GM12878 (cell line): Measurements from ENCODE around the gene ABCA4. TPM values are rescaled to one million over a fixed set of nuclear protein-coding genes. Genes with fewer than 3 reads are reported as not detected.
A peak's percentile ranks its signal among the peaks of the same experiment; 100 is the strongest.

Experiments
- ATAC-seq: fragments of 200-7000 bp; cut with Tn5 transposase; 3 replicates; pipeline ENCODE4 v1.9.1; 2020; ENCODE audit warnings: mild to moderate bottlenecking, moderate library complexity
- BruUV-seq: library from RNA; stranded (reverse); fragments of 400-500 nt; replicated peaks from 2 replicates; lab custom pipeline; 2021; lab: Mats Ljungman, UMichigan
- CTCF ChIA-PET: fragments of 300-600 bp; sonication (Branson Sonifier 250); formaldehyde crosslinking; extraction: SDS; loops from one replicate; lab custom pipeline; 2021; ENCODE audit warnings: inconsistent platforms; lab: Yijun Ruan, JAX
- POLR2A ChIA-PET: fragments of 350-600 bp; formaldehyde crosslinking; extraction: SDS; loops from one replicate; lab custom pipeline; 2021; ENCODE audit warnings: inconsistent platforms; lab: Charles Lee
- RAD21 ChIA-PET: fragments of 300-600 bp; sonication (Branson Sonifier 250); formaldehyde crosslinking; loops from one replicate; lab custom pipeline; 2023; ENCODE audit warnings: antibody characterized with exemption; ENCODE audit not compliant: unreplicated experiment; lab: Charles Lee
- SMC1A ChIA-PET: fragments of 300-600 bp; sonication (Branson Sonifier 250); formaldehyde crosslinking; loops from one replicate; lab custom pipeline; 2023; ENCODE audit not compliant: unreplicated experiment, uncharacterized antibody; lab: Charles Lee
- DNase-seq: peaks from one replicate; pipeline ENCODE4 v3.0.0-alpha.2; 2011; ENCODE audit warnings: low read depth, low spot score
- FAIRE-seq: peaks from 3 replicates; lab custom pipeline; 2011; peaks lifted over from hg19 to GRCh38; lab: Jason Lieb, UNC
- H2AFZ ChIP-seq: 2 replicates; pipeline ENCODE4 v1.6.0; 2011; ENCODE audit warnings: low read depth, low read length, control low read depth; ENCODE audit not compliant: control insufficient read depth
- H3K27ac ChIP-seq: 2 replicates; pipeline ENCODE4 v1.5.1; 2011; ENCODE audit warnings: control low read depth; ENCODE audit not compliant: control insufficient read depth, insufficient read depth
- H3K27me3 ChIP-seq, 2 experiments: replicated peaks in 1 of 2; 2 replicates each; pipeline versions ENCODE4 v1.6.0 to v1.6.1; 2011; ENCODE audit warnings: low read length in 1 of 2; ENCODE audit not compliant: control insufficient read depth in 2 of 2, insufficient read depth in 2 of 2
- H3K36me3 ChIP-seq, 2 experiments: 2 replicates each; pipeline ENCODE4 v1.5.1; 2011; ENCODE audit warnings: low read length in 1 of 2; ENCODE audit not compliant: control insufficient read depth in 2 of 2, insufficient read depth in 2 of 2
- H3K4me1 ChIP-seq: 2 replicates; pipeline ENCODE4 v1.6.1; 2011; ENCODE audit warnings: mild to moderate bottlenecking, low read length, moderate library complexity, mixed read lengths; ENCODE audit not compliant: control insufficient read depth, insufficient read depth
- H3K4me2 ChIP-seq: 2 replicates; pipeline ENCODE4 v1.6.0; 2011; ENCODE audit warnings: control low read depth; ENCODE audit not compliant: control insufficient read depth, insufficient read depth
- H3K4me3 ChIP-seq: fragments of 200-600 bp; sonication (generic); 2 replicates; pipeline ENCODE4 v1.5.1; 2016
- H3K79me2 ChIP-seq: 2 replicates; pipeline ENCODE4 v1.6.0; 2011; ENCODE audit warnings: low read length; ENCODE audit not compliant: control insufficient read depth, insufficient read depth
- H3K9ac ChIP-seq: 2 replicates; pipeline ENCODE4 v1.8.0; 2011; ENCODE audit warnings: low read length, control low read depth, mixed read lengths; ENCODE audit not compliant: control insufficient read depth, insufficient read depth
- H3K9me3 ChIP-seq: replicated peaks from 3 replicates; pipeline ENCODE4 v1.5.1; 2011; ENCODE audit warnings: mild to moderate bottlenecking, low read length; ENCODE audit not compliant: control insufficient read depth, insufficient read depth
- H4K20me1 ChIP-seq: 2 replicates; pipeline ENCODE4 v1.6.0; 2011; ENCODE audit not compliant: control insufficient read depth, insufficient read depth
- CBX5 ChIP-seq: sonication (generic); IDR thresholded peaks from 2 replicates; pipeline ENCODE4 v1.6.1; 2016; ENCODE audit warnings: low read depth, moderate library complexity, mild to moderate bottlenecking, inconsistent platforms
- ESRRA ChIP-seq: IDR thresholded peaks from 2 replicates; pipeline ENCODE4 v1.6.1; 2012; ENCODE audit warnings: mild to moderate bottlenecking, low read length, improper control_type of control experiment
- ETV6 ChIP-seq, 2 experiments: fragments of 450-650 bp in 1 of 2; IDR thresholded peaks in 1 of 2; conservative IDR thresholded peaks in 1 of 2; 2 replicates each; pipeline ENCODE4 v1.6.1; 2014; ENCODE audit warnings: antibody characterized with exemption in 1 of 2, borderline replicate concordance in 1 of 2, low read depth in 1 of 2, mild to moderate bottlenecking in 1 of 2, moderate library complexity in 1 of 2
- MEF2A ChIP-seq: IDR thresholded peaks from 2 replicates; pipeline ENCODE4 v1.6.1; 2011; ENCODE audit warnings: low read depth, mild to moderate bottlenecking, low read length, moderate library complexity; ENCODE audit not compliant: insufficient read depth
- MYB ChIP-seq: fragments of 150-350 bp; IDR thresholded peaks from 2 replicates; pipeline ENCODE4 v1.6.1; 2014; ENCODE audit warnings: mild to moderate bottlenecking, low read depth, low read length, borderline replicate concordance
- NFYB ChIP-seq: IDR thresholded peaks from 2 replicates; pipeline ENCODE4 v1.6.1; 2011; ENCODE audit warnings: low read depth, mild to moderate bottlenecking, low read length, improper control_type of control experiment, moderate library complexity; ENCODE audit not compliant: insufficient read depth
- NRF1 ChIP-seq: conservative IDR thresholded peaks from 2 replicates; pipeline ENCODE4 v1.6.1; 2011; ENCODE audit warnings: mild to moderate bottlenecking, low read depth, low read length, improper control_type of control experiment
- PAX5 ChIP-seq: IDR thresholded peaks from 2 replicates; pipeline ENCODE4 v1.6.1; 2011; ENCODE audit warnings: low read depth, low read length, borderline replicate concordance
- POLR2A ChIP-seq: IDR thresholded peaks from 2 replicates; pipeline ENCODE4 v1.6.1; 2011; ENCODE audit warnings: low read depth, mild to moderate bottlenecking, low read length
- RUNX3 ChIP-seq: IDR thresholded peaks from 2 replicates; pipeline ENCODE4 v1.6.1; 2012; ENCODE audit warnings: low read length, inconsistent platforms
- SPI1 ChIP-seq: IDR thresholded peaks from 2 replicates; pipeline ENCODE4 v1.6.1; 2011; ENCODE audit warnings: low read depth, mild to moderate bottlenecking, low read length, moderate library complexity, borderline replicate concordance; ENCODE audit not compliant: insufficient read depth
- WGBS: methylation state at CpG from one replicate; pipeline ENCODE4 v1.1.6; 2016; ENCODE audit warnings: low lambda C conversion rate; ENCODE audit not compliant: insufficient replicate concordance, insufficient coverage; ENCODE audit errors: missing lambda C conversion rate; 5-methylcytosine and 5-hydroxymethylcytosine counted together
- in situ Hi-C: fragments of 300-500 bp; cut with MboI; formaldehyde crosslinking; loops from 9 replicates; pipeline ENCODE4 v1.14.3; 2018; ENCODE audit warnings: mixed read lengths
- intact Hi-C: fragments of 100-400 bp; cut with micrococcal nuclease; formaldehyde crosslinking; loops from one replicate; pipeline ENCODE4 v1.14.2; 2022; ENCODE audit not compliant: unreplicated experiment
- polyA plus RNA-seq, 11 experiments: library from polyadenylated mRNA; depleted of rRNA in 4 of 11; unstranded in 6 of 11; stranded (reverse) in 5 of 11; fragments of >200 nt; fragmentation: Nextera tagmentation in 4 of 11; fragmentation: Illumina TruSeq in 1 of 11; extraction: Ambion mirVana in 4 of 11; extraction: Trizol in 1 of 11; gene quantifications; 1 replicate in 1 of 11; 2 replicates in 10 of 11; pipeline versions ENCODE4 v1.2.1 to v1.2.3, GENCODE V29; 2011 to 2016; ENCODE audit warnings: inconsistent platforms in 2 of 11, missing spikeins in 2 of 11, low read depth in 1 of 11
- total RNA-seq, 4 experiments: library from RNA; depleted of rRNA in 3 of 4; stranded (reverse); fragments of >200 nt in 3 of 4; fragmentation: Illumina TruSeq in 1 of 4; extraction: Trizol in 1 of 4; gene quantifications; 2 replicates each; pipeline versions ENCODE4 v1.2.1 to v1.2.3, GENCODE V29; 2013 to 2021
- TF ChIP-seq, protein P1 (sequence below): fragments of 450-650 bp; IDR thresholded peaks from 2 replicates; pipeline ENCODE4 v1.6.1; 2017; ENCODE audit warnings: low read depth, mild to moderate bottlenecking, moderate library complexity
- TF ChIP-seq, protein P2 (sequence below): fragments of 450-650 bp; IDR thresholded peaks from 2 replicates; pipeline ENCODE4 v1.6.1; 2018; ENCODE audit warnings: mild to moderate bottlenecking, low read depth, moderate library complexity; ENCODE audit not compliant: partially characterized antibody
- TF ChIP-seq, protein P3 (sequence below): fragments of 450-650 bp; IDR thresholded peaks from 2 replicates; pipeline ENCODE4 v1.6.1; 2017; ENCODE audit warnings: mild to moderate bottlenecking, moderate library complexity

ABCA4 gene
- total and polyA plus RNA-seq, 10 of the 15 experiments (the other 5 are each of a cell fraction or from before 2014, with no cell fraction given): 0.03 to 0.28 (median 0.11) TPM; not detected in 3

DNA sequence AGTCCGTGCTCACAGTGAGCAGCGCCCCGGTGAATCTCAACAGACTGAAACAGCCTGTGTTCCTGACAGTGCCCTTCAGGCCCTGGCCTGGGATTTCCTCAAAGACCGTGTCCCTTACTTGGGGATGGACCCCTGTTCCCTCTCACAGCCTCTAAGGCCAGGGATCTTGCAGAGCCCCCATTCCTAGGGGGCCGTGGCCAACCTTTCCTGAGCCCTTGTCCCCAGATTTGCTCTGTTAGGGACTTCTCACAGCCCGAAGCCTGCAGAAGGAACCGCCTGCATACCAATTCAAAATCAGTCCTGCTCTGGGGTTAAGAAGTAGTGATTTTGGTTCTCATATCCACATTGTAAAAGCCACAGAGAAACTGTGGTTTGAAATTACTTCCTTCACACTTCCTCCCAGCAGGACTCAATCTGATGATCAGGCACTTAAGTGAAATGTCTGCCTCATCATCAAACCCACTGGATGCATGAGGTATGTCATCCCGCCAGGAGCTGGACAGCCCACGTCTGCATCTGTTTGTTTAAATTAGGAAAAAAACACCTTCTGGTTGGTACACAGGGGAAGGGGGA, 14.9 kb downstream of the ABCA4 start:
- ChIA-PET POLR2A (no interaction called here), RAD21 (no interaction called here), CTCF (no interaction called here), SMC1A (no interaction called here)
- intact Hi-C loops (no loop called here), in situ Hi-C loops (no loop called here)
- DNase-seq (no peak), FAIRE-seq (no peak), ATAC-seq (peak; percentile 52)
- TF ChIP-seq ETV6 (conservative IDR thresholded peaks at IDR 0.05 in 1 of 2, IDR thresholded peaks at IDR 0.05 in 1 of 2; ENCODE audit: borderline replicate concordance in 1 of 2, low read depth in 1 of 2) (peak in 1 of 2 experiments; percentile 60; a peak in 1 of 4 replicates), MYB (no peak), NFYB (no peak), ESRRA (no peak), PAX5 (no peak), POLR2A (no peak), NRF1 (no peak), RUNX3 (peak; percentile 86), SPI1 (peak; percentile 67), CBX5 (no peak), MEF2A (no peak)
- TF ChIP-seq, protein P1, sequence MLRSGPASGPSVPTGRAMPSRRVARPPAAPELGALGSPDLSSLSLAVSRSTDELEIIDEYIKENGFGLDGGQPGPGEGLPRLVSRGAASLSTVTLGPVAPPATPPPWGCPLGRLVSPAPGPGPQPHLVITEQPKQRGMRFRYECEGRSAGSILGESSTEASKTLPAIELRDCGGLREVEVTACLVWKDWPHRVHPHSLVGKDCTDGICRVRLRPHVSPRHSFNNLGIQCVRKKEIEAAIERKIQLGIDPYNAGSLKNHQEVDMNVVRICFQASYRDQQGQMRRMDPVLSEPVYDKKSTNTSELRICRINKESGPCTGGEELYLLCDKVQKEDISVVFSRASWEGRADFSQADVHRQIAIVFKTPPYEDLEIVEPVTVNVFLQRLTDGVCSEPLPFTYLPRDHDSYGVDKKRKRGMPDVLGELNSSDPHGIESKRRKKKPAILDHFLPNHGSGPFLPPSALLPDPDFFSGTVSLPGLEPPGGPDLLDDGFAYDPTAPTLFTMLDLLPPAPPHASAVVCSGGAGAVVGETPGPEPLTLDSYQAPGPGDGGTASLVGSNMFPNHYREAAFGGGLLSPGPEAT: no peak
- TF ChIP-seq, protein P2, sequence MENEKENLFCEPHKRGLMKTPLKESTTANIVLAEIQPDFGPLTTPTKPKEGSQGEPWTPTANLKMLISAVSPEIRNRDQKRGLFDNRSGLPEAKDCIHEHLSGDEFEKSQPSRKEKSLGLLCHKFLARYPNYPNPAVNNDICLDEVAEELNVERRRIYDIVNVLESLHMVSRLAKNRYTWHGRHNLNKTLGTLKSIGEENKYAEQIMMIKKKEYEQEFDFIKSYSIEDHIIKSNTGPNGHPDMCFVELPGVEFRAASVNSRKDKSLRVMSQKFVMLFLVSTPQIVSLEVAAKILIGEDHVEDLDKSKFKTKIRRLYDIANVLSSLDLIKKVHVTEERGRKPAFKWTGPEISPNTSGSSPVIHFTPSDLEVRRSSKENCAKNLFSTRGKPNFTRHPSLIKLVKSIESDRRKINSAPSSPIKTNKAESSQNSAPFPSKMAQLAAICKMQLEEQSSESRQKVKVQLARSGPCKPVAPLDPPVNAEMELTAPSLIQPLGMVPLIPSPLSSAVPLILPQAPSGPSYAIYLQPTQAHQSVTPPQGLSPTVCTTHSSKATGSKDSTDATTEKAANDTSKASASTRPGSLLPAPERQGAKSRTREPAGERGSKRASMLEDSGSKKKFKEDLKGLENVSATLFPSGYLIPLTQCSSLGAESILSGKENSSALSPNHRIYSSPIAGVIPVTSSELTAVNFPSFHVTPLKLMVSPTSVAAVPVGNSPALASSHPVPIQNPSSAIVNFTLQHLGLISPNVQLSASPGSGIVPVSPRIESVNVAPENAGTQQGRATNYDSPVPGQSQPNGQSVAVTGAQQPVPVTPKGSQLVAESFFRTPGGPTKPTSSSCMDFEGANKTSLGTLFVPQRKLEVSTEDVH: no peak
- TF ChIP-seq, protein P3, sequence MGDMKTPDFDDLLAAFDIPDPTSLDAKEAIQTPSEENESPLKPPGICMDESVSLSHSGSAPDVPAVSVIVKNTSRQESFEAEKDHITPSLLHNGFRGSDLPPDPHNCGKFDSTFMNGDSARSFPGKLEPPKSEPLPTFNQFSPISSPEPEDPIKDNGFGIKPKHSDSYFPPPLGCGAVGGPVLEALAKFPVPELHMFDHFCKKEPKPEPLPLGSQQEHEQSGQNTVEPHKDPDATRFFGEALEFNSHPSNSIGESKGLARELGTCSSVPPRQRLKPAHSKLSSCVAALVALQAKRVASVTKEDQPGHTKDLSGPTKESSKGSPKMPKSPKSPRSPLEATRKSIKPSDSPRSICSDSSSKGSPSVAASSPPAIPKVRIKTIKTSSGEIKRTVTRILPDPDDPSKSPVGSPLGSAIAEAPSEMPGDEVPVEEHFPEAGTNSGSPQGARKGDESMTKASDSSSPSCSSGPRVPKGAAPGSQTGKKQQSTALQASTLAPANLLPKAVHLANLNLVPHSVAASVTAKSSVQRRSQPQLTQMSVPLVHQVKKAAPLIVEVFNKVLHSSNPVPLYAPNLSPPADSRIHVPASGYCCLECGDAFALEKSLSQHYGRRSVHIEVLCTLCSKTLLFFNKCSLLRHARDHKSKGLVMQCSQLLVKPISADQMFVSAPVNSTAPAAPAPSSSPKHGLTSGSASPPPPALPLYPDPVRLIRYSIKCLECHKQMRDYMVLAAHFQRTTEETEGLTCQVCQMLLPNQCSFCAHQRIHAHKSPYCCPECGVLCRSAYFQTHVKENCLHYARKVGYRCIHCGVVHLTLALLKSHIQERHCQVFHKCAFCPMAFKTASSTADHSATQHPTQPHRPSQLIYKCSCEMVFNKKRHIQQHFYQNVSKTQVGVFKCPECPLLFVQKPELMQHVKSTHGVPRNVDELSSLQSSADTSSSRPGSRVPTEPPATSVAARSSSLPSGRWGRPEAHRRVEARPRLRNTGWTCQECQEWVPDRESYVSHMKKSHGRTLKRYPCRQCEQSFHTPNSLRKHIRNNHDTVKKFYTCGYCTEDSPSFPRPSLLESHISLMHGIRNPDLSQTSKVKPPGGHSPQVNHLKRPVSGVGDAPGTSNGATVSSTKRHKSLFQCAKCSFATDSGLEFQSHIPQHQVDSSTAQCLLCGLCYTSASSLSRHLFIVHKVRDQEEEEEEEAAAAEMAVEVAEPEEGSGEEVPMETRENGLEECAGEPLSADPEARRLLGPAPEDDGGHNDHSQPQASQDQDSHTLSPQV: no peak
- Histone ChIP-seq H3K4me3 (no peak overlapping the region), H3K27me3 (peaks cover 0 to 1% of the 10 kb centered on the region in 2 experiments; a peak in 2 of 4 replicates), H2AFZ (no peak overlapping the region), H3K36me3 (no peaks in the 10 kb centered on the region), H3K27ac (no peak overlapping the region), H3K9ac (no peak overlapping the region), H4K20me1 (no peaks in the 10 kb centered on the region), H3K9me3 (no peaks in the 10 kb centered on the region), H3K79me2 (no peaks in the 10 kb centered on the region), H3K4me1 (peaks cover 7% of the 10 kb centered on the region), H3K4me2 (no peak overlapping the region)
- BruUV-seq: no TSS peak
- 18% methylated on average over 9 of the region's 9 CpGs for WGBS
